Mononuclear cell (primary cell): ENCODE measurements around the gene LINC01488. TPM values are rescaled to one million over a fixed set of nuclear protein-coding genes. Genes with fewer than 3 reads are reported as not detected.

ENCODE experiments used
- H3K27me3 ChIP-seq: 2 replicates; pipeline ENCODE4 v1.6.0; 2011; ENCODE audit warnings: low read length, control low read depth; ENCODE audit not compliant: insufficient read depth
- H3K4me1 ChIP-seq: 2 replicates; pipeline ENCODE4 v1.5.1; 2011; ENCODE audit warnings: mild to moderate bottlenecking, low read length, control low read depth; ENCODE audit not compliant: insufficient read depth
- H3K4me3 ChIP-seq: 2 replicates; pipeline ENCODE4 v1.5.1; 2011; ENCODE audit warnings: mild to moderate bottlenecking, low read length, moderate library complexity
- H3K9me3 ChIP-seq: 2 replicates; pipeline ENCODE4 v1.5.1; 2011; ENCODE audit warnings: low read depth, mild to moderate bottlenecking, control low read depth, low read length
- total RNA-seq: library from RNA; depleted of rRNA; stranded (reverse); fragments of >200 nt; gene quantifications from one replicate; pipeline ENCODE4 v1.2.3, GENCODE V29; 2012

LINC01488 gene
- total RNA-seq, 1 donor, result not detected

DNA sequence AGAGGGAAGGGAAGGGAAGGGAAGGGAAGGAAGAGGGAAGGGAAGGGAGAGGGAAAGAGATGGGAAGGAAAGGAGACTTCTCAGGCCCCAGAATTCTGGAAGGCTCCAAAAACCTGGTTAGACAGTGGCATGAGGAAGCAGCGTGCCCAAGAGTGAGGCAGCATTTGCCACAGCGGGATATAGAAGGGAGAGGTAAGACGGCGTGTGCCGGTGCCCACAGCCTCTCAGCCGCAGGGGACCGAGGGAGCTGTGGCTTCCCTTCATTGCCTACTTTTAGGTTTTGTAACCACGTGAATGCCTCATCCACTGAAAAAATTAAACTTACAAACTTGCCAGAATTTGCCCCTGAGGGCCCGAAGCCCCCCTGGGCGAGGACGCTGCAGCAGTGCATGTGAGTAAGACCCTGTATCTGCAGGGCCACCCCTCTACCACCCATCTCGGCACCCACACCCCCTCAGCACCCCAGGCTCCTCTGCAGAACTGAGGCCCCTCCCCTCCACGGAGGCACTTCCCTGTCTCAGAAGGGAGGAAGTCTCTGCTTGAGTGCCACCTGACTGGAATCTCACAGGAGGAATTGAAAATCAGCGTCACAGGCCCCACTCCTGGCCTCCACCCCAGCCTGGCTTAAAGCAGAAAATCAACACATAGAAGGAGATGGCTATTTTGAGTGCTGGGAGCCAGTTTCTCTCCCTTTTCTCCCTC is 58.1 kb downstream of the LINC01488 start:
- Histone ChIP-seq H3K4me3 (no peak overlapping the region), H3K9me3 (no peaks in the 10 kb centered on the region), H3K27me3 (no peaks in the 10 kb centered on the region), H3K4me1 (peaks cover 12% of the 10 kb centered on the region)

DNA sequence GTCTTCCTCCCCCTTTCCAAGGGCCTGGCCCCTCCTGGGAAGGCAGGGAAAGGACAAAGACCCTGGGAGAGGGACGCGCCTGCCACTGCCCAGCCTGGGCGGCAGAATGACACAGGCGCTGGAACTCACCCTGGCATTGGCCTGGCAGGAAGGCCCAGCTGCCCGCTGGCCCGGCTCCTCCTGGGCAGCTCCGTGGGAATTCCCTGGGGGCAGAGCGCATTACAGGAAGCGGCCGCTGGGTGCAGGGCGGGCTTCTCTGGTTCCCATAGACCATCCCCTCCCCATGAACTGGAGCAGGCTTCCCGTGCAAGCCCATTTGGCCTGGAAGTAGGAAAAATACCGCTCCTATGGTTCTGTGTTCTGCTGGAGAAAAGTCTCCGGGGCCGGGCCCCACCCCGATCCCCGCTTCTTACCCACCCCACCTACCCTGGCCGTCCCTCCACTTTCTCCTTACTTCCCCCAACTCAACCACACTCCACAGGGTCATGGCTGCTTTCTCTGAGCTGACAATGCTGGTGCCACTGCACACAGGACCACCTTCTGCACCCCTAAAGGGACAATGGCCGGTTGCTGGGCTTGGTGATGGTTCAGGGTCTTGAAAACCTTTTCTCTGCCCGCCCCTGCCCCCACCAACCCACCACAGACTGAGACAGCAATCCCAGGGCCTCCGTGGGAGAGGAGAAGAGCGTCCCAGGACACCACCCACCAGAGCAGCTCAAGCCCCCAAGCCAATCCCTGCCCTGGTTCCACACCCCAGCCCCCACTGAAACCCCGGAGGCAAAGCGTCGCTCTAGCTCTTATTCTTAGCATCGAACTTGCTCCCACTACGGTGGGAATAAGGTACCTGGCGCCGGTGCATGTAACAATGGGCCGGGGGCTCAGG is 58.9 kb downstream of the LINC01488 start:
- H3K4me3 ChIP-seq, result no peak overlapping the region
- H3K4me1 ChIP-seq, result peaks cover 12% of the 10 kb centered on the region
- H3K9me3 ChIP-seq, result no peaks in the 10 kb centered on the region
- H3K27me3 ChIP-seq, result no peaks in the 10 kb centered on the region

DNA sequence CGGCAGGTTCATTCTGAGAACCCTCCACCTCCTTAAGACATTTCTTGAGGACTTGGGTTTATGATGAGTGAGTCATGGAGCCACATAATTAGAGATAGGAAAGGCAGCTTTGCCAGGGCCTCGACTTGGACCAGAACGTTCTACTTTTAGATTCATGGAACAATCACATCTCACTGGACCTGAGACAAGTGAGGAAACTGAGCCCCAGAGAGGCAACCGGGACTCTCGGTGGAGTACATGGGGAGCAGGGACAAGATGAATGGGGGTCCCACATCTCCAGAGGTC is 59.5 kb downstream of the LINC01488 start:
- Histone ChIP-seq H3K4me1 (peaks cover 12% of the 10 kb centered on the region), H3K4me3 (no peak overlapping the region), H3K27me3 (no peaks in the 10 kb centered on the region), H3K9me3 (no peaks in the 10 kb centered on the region)

DNA sequence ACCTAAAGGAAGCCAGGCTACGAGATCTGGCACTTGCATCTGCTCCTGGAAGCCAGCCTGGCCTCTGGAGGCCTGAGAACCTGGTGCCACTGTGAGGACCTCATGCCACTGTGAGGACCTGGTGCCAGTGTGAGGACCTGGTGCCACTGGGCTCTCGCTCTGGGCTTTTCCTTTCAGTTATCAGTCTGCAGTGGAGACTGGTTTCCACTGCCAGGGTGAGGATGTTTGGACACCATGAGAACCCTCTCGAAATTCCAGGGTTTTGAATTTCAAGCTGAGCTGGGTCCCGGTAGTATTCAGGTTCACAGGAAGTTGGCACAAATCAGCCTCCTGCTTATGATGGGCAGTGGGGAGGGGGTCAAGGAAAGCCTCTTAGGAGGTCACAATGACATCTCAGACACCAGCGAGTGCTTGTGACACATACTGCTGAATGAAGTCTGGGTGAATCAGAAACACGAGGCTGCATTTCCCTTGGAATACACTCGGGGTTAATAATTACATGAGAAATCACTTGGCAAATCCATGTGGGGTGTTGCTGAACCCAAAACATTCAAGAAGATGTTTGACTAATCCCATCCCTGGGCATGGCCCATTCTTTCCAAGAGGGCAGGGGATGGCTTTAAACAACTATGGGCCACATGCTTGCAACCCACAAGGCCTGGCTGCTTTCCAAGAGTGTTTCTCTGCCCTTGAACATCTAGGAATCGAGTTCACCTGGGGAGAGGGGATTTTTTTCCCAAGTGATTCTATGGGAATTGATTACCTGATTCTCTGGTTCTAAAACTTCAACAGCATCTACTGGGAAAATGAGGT is 60.2 kb downstream of the LINC01488 start:
- Histone ChIP-seq H3K27me3 (no peaks in the 10 kb centered on the region), H3K4me1 (peaks cover 12% of the 10 kb centered on the region), H3K9me3 (no peaks in the 10 kb centered on the region), H3K4me3 (no peak overlapping the region)

DNA sequence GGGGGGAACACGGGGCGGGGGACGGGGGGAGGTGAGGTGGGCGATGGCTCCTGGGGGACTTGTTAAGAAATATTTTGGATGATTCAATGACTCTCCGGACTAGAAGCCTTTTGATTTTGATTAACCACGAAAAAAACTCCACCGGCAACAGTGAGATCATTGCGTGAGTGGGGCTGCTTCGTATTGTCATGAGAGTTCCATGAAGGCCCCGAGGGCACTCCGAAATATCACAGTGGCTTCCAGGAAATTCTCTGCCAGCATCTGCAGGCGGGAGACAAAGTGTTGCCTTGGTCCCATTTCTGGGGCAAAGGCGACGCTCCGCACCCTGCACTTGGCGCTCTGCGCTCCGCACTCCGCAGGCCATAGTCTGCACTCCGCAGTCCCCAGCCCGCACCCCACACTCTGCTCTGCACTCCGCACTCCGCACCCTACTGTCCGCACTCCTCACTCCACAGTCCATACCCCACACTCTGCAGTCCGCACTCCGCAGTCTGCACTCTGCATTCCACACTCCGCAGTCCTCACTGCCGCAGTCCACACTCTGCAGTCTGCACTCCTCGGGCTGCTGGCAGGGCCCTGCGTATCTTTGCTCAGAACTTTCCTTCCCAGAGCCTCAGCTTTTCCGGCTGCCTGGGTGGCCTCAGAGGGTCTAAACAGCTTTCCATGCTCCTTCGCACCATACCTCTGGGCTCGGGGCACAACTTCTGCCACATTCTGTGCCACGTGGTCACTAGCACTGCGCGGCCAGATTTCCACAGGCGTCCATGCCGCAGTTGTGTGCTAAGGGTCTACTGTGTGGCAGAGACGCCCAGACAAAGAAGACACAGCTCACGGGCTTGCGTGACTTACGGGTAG is 61.1 kb downstream of the LINC01488 start:
- no peak overlapping the region for H3K4me3 ChIP-seq
- H3K4me1 ChIP-seq, result peaks cover 12% of the 10 kb centered on the region
- H3K9me3 ChIP-seq, result no peaks in the 10 kb centered on the region
- H3K27me3 ChIP-seq, result no peaks in the 10 kb centered on the region

Other genes starting within 250 kb of the LINC01488 start
- gene MYEOV, start 187.5 kb upstream of the LINC01488 start, total RNA-seq, result 2.3 TPM
- 1.3 TPM for gene CCND1, start 159.5 kb downstream of the LINC01488 start, total RNA-seq
- 18.6 TPM for gene LTO1, start 193.7 kb downstream of the LINC01488 start, total RNA-seq
- gene FGF19, start 222.4 kb downstream of the LINC01488 start, total RNA-seq, result not detected